ENCODE results near the gene SLC1A1.

The SLC1A1 gene

GRCh38 chr9:4614627-4615026 is 124.4 kb downstream of the SLC1A1 start:
- no peak for ATAC-seq
- TF ChIP-seq, protein P1, sequence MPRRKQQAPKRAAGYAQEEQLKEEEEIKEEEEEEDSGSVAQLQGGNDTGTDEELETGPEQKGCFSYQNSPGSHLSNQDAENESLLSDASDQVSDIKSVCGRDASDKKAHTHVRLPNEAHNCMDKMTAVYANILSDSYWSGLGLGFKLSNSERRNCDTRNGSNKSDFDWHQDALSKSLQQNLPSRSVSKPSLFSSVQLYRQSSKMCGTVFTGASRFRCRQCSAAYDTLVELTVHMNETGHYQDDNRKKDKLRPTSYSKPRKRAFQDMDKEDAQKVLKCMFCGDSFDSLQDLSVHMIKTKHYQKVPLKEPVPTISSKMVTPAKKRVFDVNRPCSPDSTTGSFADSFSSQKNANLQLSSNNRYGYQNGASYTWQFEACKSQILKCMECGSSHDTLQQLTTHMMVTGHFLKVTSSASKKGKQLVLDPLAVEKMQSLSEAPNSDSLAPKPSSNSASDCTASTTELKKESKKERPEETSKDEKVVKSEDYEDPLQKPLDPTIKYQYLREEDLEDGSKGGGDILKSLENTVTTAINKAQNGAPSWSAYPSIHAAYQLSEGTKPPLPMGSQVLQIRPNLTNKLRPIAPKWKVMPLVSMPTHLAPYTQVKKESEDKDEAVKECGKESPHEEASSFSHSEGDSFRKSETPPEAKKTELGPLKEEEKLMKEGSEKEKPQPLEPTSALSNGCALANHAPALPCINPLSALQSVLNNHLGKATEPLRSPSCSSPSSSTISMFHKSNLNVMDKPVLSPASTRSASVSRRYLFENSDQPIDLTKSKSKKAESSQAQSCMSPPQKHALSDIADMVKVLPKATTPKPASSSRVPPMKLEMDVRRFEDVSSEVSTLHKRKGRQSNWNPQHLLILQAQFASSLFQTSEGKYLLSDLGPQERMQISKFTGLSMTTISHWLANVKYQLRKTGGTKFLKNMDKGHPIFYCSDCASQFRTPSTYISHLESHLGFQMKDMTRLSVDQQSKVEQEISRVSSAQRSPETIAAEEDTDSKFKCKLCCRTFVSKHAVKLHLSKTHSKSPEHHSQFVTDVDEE (CRISPR knock-in tag; IDR thresholded peaks at IDR 0.05) = no peak
- no peak for TF ChIP-seq CSDC2 (CRISPR knock-in tag; IDR thresholded peaks at IDR 0.05)

GRCh38 chr9:4615251-4615650 is 125.0 kb downstream of the SLC1A1 start:
- TF ChIP-seq CSRNP3 (CRISPR knock-in tag; IDR thresholded peaks at IDR 0.05) (no peak), TOX (CRISPR knock-in tag; IDR thresholded peaks at IDR 0.05; ENCODE audit: borderline replicate concordance) (no peak), PATZ1 (CRISPR knock-in tag; IDR thresholded peaks at IDR 0.05; ENCODE audit: borderline replicate concordance) (no peak), CSDC2 (CRISPR knock-in tag; IDR thresholded peaks at IDR 0.05) (no peak), BACH2 (CRISPR knock-in tag; IDR thresholded peaks at IDR 0.05; ENCODE audit: borderline replicate concordance) (no peak), ESRRG (CRISPR knock-in tag; IDR thresholded peaks at IDR 0.05) (no peak), ZC3H10 (CRISPR knock-in tag; IDR thresholded peaks at IDR 0.05) (no peak)
- no peak for ATAC-seq

- TF ChIP-seq PATZ1 (CRISPR knock-in tag; IDR thresholded peaks at IDR 0.05; ENCODE audit: borderline replicate concordance) (no peak), ZC3H10 (CRISPR knock-in tag; IDR thresholded peaks at IDR 0.05) (no peak), ARNTL (CRISPR knock-in tag; IDR thresholded peaks at IDR 0.05; ENCODE audit: borderline replicate concordance, low read depth) (no peak), ZFP3 (CRISPR knock-in tag; IDR thresholded peaks at IDR 0.05) (no peak), ZFP30 (CRISPR knock-in tag; IDR thresholded peaks at IDR 0.05) (no peak), CSDC2 (CRISPR knock-in tag; IDR thresholded peaks at IDR 0.05) (no peak), ISL1 (CRISPR knock-in tag; IDR thresholded peaks at IDR 0.05) (no peak), OSR1 (CRISPR knock-in tag; IDR thresholded peaks at IDR 0.05) (no peak), RARB (CRISPR knock-in tag; IDR thresholded peaks at IDR 0.05) (no peak), ZNF8 (CRISPR knock-in tag; IDR thresholded peaks at IDR 0.05) (no peak), ZNF565 (CRISPR knock-in tag; conservative IDR thresholded peaks at IDR 0.05; ENCODE audit: low read depth) (no peak), TOX (CRISPR knock-in tag; IDR thresholded peaks at IDR 0.05; ENCODE audit: borderline replicate concordance) (no peak), BACH2 (CRISPR knock-in tag; IDR thresholded peaks at IDR 0.05; ENCODE audit: borderline replicate concordance) (no peak), GLIS3 (CRISPR knock-in tag; IDR thresholded peaks at IDR 0.05) (no peak), PPARA (CRISPR knock-in tag; IDR thresholded peaks at IDR 0.05; ENCODE audit: borderline replicate concordance) (no peak), TCF4 (CRISPR knock-in tag; IDR thresholded peaks at IDR 0.05; ENCODE audit: borderline replicate concordance) (no peak), CSRNP3 (CRISPR knock-in tag; IDR thresholded peaks at IDR 0.05) (no peak)
- TF ChIP-seq, protein P2, sequence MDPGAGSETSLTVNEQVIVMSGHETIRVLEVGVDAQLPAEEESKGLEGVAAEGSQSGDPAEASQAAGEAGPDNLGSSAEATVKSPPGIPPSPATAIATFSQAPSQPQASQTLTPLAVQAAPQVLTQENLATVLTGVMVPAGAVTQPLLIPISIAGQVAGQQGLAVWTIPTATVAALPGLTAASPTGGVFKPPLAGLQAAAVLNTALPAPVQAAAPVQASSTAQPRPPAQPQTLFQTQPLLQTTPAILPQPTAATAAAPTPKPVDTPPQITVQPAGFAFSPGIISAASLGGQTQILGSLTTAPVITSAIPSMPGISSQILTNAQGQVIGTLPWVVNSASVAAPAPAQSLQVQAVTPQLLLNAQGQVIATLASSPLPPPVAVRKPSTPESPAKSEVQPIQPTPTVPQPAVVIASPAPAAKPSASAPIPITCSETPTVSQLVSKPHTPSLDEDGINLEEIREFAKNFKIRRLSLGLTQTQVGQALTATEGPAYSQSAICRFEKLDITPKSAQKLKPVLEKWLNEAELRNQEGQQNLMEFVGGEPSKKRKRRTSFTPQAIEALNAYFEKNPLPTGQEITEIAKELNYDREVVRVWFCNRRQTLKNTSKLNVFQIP (CRISPR knock-in tag; IDR thresholded peaks at IDR 0.05; ENCODE audit: borderline replicate concordance, low read depth) = no peak
- TF ChIP-seq, protein P3, sequence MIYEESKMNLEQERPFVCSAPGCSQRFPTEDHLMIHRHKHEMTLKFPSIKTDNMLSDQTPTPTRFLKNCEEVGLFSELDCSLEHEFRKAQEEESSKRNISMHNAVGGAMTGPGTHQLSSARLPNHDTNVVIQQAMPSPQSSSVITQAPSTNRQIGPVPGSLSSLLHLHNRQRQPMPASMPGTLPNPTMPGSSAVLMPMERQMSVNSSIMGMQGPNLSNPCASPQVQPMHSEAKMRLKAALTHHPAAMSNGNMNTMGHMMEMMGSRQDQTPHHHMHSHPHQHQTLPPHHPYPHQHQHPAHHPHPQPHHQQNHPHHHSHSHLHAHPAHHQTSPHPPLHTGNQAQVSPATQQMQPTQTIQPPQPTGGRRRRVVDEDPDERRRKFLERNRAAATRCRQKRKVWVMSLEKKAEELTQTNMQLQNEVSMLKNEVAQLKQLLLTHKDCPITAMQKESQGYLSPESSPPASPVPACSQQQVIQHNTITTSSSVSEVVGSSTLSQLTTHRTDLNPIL (CRISPR knock-in tag; IDR thresholded peaks at IDR 0.05; ENCODE audit: low read depth) = no peak
- ATAC-seq = no peak
Observed at GRCh38 chr9:4615778-4616177, 125.5 kb downstream of the SLC1A1 start.

All from SK-N-SH treated with all-trans-retinoic acid at 6 μM for 48 hours (cell line).